ENCODE measurements around the gene CFAP100. TPM values are rescaled to one million over a fixed set of nuclear protein-coding genes. Genes with fewer than 3 reads are reported as not detected.
A peak's percentile ranks its signal among the peaks of the same experiment; 100 is the strongest.

CFAP100 gene
- total RNA-seq, 1 donor from 2014 or later = not detected

GRCh38 chr3:126464494-126464893 is 69.8 kb downstream of the CFAP100 start:
- DNase-seq = no peak

- peak; percentile 66 for DNase-seq
These were observed 70.3 kb downstream of the CFAP100 start for GRCh38 chr3:126464997-126465396.

DNA sequence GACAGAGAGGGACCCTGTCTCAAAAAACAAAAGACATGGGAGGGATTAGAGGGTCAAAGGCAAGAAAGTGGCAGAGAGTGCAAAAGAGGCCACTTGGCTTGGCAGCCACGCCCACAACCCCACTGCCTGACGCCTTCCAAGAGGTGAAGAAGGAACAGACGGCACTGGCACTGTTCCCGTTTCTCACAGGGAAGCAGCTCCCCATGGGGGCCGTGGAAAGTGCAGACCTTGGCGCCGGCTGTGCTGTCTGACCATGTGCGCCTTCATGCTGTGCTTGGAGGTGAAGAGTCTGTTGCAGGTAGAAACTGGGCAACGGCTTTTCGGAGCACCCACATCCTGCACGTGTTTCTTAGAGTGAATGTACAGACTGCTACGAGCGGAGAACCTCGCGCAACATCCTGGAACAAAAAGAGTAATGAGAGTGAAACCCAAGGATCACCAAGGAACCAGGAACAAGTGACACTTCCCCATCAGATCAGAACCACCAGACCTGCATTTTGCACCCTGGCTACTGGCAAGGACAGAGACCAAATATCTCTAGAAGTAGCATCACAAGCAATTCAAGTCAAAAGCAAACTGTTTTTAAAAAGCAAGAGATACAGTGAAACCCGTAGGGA is 71.3 kb downstream of the CFAP100 start:
- DNase-seq = no peak

- no peak for DNase-seq
These were observed 72.3 kb downstream of the CFAP100 start for GRCh38 chr3:126466886-126467610.

DNA sequence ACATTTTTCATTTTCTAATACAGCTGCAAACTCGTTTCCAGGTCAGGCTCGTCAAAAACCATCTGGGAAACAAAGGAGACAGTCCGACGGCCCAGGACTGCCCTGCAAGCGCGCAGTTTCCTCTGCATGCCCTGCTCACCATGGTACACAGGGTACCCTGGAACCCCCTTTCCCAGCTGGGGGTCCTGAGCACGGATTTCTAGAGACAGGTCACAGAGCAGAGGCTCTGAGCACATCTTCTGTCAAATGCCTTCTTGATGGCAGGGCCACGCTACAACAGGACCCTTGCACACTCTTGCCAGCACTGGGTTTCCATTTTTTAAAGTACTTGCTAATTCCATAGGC is 72.9 kb downstream of the CFAP100 start:
- DNase-seq = no peak

- no peak for DNase-seq
These were observed 73.6 kb downstream of the CFAP100 start for GRCh38 chr3:126468028-126468891.

DNA sequence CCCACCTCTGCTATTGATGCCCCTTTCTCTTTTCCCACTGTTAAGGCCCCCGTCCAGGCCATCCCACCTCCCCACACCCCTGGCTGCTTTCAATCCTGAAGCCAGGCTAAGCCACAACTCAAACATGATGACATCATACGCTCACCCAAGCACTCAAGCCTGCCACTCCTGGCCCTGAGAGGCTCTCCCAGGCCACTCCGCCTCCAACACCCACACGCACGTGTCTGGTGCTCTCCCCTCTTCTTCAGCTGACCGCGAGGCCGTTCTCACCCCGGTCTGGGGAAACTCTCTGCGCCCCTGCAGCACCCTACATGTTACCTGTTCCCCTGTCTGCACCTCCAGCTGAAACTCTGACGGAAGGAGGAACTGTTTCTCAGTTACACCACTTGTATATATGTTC is 74.8 kb downstream of the CFAP100 start:
- no peak for DNase-seq

- peak; percentile 73 for DNase-seq
These were observed 77.7 kb downstream of the CFAP100 start for GRCh38 chr3:126472277-126473006.

DNA sequence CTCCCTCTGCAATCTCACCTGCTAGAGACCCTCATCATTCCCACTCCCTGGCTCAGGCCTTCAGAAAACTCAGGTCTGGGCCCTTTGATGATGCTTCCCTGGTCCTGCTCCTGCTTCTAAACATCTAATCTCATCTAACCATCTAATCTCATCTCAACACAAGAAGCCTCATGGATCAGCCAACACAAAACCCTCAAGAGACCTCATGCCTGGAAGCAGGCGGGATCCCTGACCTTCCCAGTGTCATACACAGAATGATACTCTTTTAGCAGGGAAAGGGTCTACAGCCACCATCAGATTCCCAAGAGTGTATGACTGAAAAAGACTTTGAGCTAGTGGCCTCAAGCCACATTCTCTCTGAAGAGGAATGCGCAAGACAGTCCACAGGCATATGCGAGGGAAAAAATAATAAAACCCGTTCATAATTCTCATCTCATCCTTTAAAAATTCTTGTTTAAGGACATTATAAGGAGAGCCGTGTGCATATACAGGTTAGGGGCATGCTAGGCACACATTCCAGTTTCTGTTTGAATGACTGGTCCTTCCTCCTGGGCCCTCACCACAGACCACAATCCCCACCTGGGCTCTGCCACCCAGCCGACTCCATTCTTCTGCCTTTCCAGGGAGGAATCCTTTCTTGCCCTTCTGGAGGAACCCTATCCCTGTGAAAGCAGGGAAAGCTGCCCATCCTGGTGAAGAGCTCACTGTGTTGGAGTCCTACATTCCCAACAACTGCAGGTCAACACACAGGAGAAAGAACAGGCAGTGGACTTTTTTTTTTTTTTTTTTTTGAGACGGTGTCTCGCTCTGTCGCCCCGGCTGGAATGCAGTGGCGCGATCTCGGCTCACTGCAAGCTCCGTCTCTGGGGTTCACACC is 78.8 kb downstream of the CFAP100 start:
- DNase-seq = no peak

DNA sequence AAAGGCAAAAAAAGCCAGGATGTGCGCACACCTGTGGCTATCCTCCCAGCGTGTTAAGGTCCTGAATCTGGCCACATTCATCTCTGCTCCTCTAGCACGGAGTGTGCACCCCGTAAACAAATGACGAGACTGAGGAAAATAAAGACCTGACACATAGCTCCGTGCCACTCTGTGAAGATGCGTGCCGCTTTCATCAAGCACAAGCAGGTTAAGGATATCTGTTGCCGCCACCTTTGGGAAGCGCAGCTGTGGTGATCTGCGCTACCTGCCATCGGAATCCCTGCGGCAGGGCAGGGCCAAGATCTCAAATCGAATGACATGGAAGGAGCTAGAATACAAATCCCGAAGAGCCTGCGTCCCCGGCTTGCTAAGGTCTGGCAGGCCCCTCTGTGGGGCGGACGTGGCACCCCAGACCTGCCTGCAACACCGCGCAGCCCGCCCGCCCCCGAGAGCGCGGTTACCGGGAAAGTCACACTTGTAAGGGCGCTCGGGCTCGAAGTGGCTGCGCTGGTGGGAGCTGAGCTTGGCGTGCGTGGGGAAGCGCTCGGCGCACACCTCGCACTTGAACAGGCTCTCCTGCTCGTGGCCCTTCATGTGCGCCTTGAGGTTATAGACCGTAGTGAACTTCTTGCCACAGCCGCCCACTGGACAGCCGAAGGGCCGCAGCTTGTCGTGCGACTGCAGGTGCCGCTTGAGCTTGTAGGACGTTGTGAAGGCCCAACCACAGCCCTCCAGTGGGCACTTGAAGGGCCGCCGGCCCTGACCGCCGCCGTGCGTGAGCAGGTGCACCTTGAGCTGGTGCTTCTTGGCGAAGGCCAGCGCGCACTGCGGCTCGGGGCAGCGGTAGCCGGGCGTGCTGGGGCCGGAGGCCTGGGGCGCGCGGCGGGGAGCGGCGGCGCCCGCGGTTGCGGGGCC is 80.0 kb downstream of the CFAP100 start:
- DNase-seq = peak; percentile 52

GRCh38 chr3:126475413-126476114 is 80.9 kb downstream of the CFAP100 start, which contains the start of gene ZXDC:
ZXDC (minus strand) TSS chr3:126475891; CDS start chr3:126475865, 26 bp downstream.
- peak; percentile 97 for DNase-seq

GRCh38 chr3:126476166-126477060 is 81.7 kb downstream of the CFAP100 start:
- DNase-seq = peak; percentile 61

- DNase-seq = no peak
These were observed 82.3 kb downstream of the CFAP100 start for GRCh38 chr3:126477061-126477380.

DNA sequence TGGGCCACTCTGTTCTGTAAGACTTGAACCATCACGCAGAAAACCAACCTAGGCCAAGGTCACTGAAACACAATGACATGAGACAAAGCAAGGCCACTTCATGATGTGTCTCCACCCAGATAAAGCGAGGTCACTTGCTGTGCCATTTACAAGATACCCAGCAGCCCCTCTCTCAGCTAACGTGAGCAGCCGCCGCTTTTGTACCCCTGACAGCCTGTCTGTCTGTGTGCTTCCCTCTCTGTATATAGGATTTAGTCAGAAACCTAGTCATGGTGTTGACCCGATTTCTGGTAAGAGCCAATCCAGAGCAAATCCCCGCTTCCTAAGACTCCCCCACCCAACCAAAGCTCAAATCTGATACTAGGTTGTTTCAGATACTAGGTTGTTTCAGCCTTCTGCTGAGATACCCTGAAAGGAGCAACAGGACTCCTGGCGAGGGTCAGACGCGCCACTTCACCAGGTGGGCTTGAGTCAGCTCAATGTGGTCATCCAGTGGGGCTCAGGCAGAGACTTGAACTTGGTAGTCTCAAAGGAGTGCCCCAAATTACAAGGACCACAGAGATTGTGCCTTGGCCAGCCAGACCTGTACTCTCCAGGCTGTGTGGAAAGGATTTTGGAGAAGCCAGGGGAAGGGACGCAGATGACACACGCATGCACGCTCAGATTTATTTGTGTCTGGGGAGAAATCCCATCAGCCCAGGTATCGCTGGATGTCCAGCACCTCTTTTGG is 84.0 kb downstream of the CFAP100 start:
- DNase-seq = no peak

- no peak for DNase-seq
These were observed 84.9 kb downstream of the CFAP100 start for GRCh38 chr3:126479642-126480041.

DNA sequence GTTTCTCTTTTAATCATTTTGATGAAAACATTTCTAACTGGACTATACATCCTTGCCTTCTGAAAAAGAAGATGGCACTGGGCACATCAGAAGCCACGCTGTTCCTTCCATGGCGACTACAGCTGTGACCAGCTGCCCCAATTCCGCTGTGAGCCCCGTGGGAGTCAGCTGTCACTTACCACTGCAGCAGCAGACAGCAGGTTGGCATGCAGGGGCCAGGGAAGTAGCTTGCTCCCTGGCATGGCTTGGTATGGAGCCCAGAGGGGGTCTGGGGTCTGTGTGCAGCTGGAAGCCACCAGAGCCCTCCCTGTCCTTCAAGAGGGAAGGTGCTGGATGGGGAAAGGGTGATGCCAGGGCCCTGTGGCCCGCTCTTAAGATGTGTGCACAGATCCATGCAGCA is 85.5 kb downstream of the CFAP100 start:
- DNase-seq = peak; percentile 86

DNA sequence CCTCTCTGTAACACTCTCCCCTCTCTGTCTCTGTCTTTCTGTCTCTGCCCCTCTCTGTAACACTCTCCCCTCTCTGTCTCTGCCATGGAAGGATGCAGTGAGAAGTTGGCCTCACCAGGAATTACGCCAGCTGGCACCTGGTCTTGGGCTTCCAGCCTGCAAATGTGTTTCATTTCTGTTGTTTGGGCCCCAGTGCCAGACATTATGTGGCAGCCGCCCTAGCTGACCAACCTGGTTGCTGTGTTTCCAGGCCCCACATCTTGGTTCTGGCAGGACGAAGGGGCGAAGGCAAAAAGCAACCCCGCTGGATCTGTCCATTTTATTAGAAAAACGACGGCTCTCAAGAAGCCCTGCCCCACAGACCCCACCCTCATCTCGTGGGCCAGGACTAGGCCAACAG is 86.2 kb downstream of the CFAP100 start:
- peak; percentile 84 for DNase-seq
